ENCODE measurements around the gene ST3GAL2.

The ST3GAL2 gene

GRCh38 chr16:70402916-70403659 lies 35.8 kb downstream of the ST3GAL2 start:
- no peak overlapping the region for H2AFZ ChIP-seq (ENCODE audit: low read depth, low read length, severe bottlenecking)
- H3F3A ChIP-seq (ENCODE audit: insufficient read depth): peaks cover 15% of the 10 kb centered on the region
- no peak overlapping the region; the same call in 1 of the 2 replicates for H3K9ac ChIP-seq (ENCODE audit: low read length)
- H3K27ac ChIP-seq (ENCODE audit: low read depth, low read length): peak overlapping the region; percentile 93
- no peak overlapping the region for H3K4me3 ChIP-seq (ENCODE audit: insufficient read depth, low read length, poor library complexity, severe bottlenecking)
- TF ChIP-seq EZH2phosphoT487 (conservative IDR thresholded peaks at IDR 0.05; ENCODE audit: low read length): no peak
- no peak for TF ChIP-seq CTCF (IDR thresholded peaks at IDR 0.05; ENCODE audit: insufficient read depth, low read length, poor library complexity, severe bottlenecking)
- no peaks in the 10 kb centered on the region for H3K9me3 ChIP-seq (ENCODE audit: insufficient read depth, low read length)
- no peaks in the 10 kb centered on the region for H3K27me3 ChIP-seq (ENCODE audit: low read length)
- no peak overlapping the region for H3K4me2 ChIP-seq (ENCODE audit: low read depth, low read length, poor library complexity, severe bottlenecking)
- H3K79me2 ChIP-seq (ENCODE audit: insufficient read depth, low read length): peaks cover 20% of the 10 kb centered on the region; the same call in 1 of the 2 replicates
- H3K9me2 ChIP-seq (replicated peaks; ENCODE audit: insufficient read depth, low read length): no peaks in the 10 kb centered on the region
- no peaks in the 10 kb centered on the region for H4K20me1 ChIP-seq (ENCODE audit: low read depth, low read length)
- no peaks in the 10 kb centered on the region for H3K36me3 ChIP-seq (ENCODE audit: low read length)

GRCh38 chr16:70399951-70400350 lies 38.9 kb downstream of the ST3GAL2 start:
- H3K4me3 ChIP-seq (ENCODE audit: insufficient read depth, low read length, poor library complexity, severe bottlenecking): no peak overlapping the region
- H3K9ac ChIP-seq (ENCODE audit: low read length): no peak overlapping the region
- no peaks in the 10 kb centered on the region for H4K20me1 ChIP-seq (ENCODE audit: low read depth, low read length)
- no peak overlapping the region for H3K27ac ChIP-seq (ENCODE audit: low read depth, low read length)
- H3K9me2 ChIP-seq (replicated peaks; ENCODE audit: insufficient read depth, low read length): no peaks in the 10 kb centered on the region
- H3K9me3 ChIP-seq (ENCODE audit: insufficient read depth, low read length): no peaks in the 10 kb centered on the region
- peaks cover 13% of the 10 kb centered on the region for H3F3A ChIP-seq (ENCODE audit: insufficient read depth)
- no peaks in the 10 kb centered on the region for H3K27me3 ChIP-seq (ENCODE audit: low read length)
- H3K4me2 ChIP-seq (ENCODE audit: low read depth, low read length, poor library complexity, severe bottlenecking): no peak overlapping the region
- H2AFZ ChIP-seq (ENCODE audit: low read depth, low read length, severe bottlenecking): no peak overlapping the region
- TF ChIP-seq CTCF (IDR thresholded peaks at IDR 0.05; ENCODE audit: insufficient read depth, low read length, poor library complexity, severe bottlenecking): no peak
- TF ChIP-seq EZH2phosphoT487 (conservative IDR thresholded peaks at IDR 0.05; ENCODE audit: low read length): no peak
- H3K36me3 ChIP-seq (ENCODE audit: low read length): no peaks in the 10 kb centered on the region
- peaks cover 14% of the 10 kb centered on the region; the same call in 1 of the 2 replicates for H3K79me2 ChIP-seq (ENCODE audit: insufficient read depth, low read length)

DNA sequence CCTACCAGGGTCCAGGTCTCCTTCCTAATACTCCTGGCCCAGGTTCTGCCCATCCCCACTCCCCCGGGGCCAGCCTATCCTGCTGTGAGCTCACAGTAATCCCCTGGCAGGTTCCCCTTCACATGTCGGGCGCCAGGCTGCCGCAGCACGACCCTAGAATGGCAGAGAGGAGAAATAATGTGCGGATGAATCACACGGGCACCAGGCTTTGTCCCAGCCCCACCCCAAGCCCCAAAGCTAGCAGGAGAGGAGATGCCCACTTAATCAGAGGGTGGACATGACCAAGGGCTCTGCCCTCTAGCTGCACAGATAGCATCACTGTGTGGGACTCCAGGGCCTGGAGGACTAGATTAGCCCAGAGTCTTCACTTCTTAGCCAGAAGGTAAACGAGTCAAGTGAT lies 39.5 kb downstream of the ST3GAL2 start:
- H3K9me3 ChIP-seq (ENCODE audit: insufficient read depth, low read length): no peaks in the 10 kb centered on the region
- H3K9ac ChIP-seq (ENCODE audit: low read length): no peak overlapping the region
- H3K27me3 ChIP-seq (ENCODE audit: low read length): no peaks in the 10 kb centered on the region
- H3K4me2 ChIP-seq (ENCODE audit: low read depth, low read length, poor library complexity, severe bottlenecking): no peak overlapping the region
- H2AFZ ChIP-seq (ENCODE audit: low read depth, low read length, severe bottlenecking): no peak overlapping the region
- H3F3A ChIP-seq (ENCODE audit: insufficient read depth): peaks cover 7% of the 10 kb centered on the region
- H4K20me1 ChIP-seq (ENCODE audit: low read depth, low read length): no peaks in the 10 kb centered on the region
- peaks cover 14% of the 10 kb centered on the region; the same call in 1 of the 2 replicates for H3K79me2 ChIP-seq (ENCODE audit: insufficient read depth, low read length)
- no peaks in the 10 kb centered on the region for H3K9me2 ChIP-seq (replicated peaks; ENCODE audit: insufficient read depth, low read length)
- no peak overlapping the region for H3K27ac ChIP-seq (ENCODE audit: low read depth, low read length)
- H3K4me3 ChIP-seq (ENCODE audit: insufficient read depth, low read length, poor library complexity, severe bottlenecking): no peak overlapping the region
- TF ChIP-seq EZH2phosphoT487 (conservative IDR thresholded peaks at IDR 0.05; ENCODE audit: low read length) (no peak), CTCF (IDR thresholded peaks at IDR 0.05; ENCODE audit: insufficient read depth, low read length, poor library complexity, severe bottlenecking) (no peak)
- no peaks in the 10 kb centered on the region for H3K36me3 ChIP-seq (ENCODE audit: low read length)
